Activated CD8-positive, alpha-beta memory T cell treated with anti-CD3 and anti-CD28 coated beads, Interleukin-2, amount 50 U/mL, for 4 hours (primary cell): ENCODE results near the gene QRFPR.
A peak's percentile ranks its signal among the peaks of the same experiment; 100 is the strongest.
"Not testable (repeated sequence)": the region's sequence is repeated elsewhere in the genome, so short reads cannot be mapped to it uniquely, and the experiment has no call there.

Source experiments
- DNase-seq: peaks from one replicate; pipeline ENCODE4 v3.0.0-alpha.2; 2020

Gene QRFPR

GRCh38 chr4:121339307-121339706 lies 41.5 kb downstream of the QRFPR start:
- DNase-seq, result no peak

DNA sequence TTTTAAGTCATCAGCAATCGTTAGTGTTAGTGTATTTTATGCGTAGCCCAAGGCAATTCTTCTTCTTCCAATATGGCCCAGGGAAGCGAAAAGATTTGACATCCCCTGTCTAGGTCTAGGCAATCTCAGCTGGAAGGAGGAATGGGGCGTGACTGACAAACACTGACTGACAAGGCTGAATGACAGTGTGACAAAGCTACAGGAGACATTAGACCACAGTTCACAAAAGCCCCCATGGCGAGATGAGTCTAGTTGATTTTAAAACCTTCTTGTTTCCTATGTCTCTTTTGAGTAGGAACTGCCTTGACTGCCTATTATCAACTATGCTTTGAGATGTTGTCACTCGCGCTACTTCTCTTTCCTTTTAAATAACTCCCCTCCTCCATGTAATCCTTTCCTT lies 42.3 kb downstream of the QRFPR start:
- DNase-seq, result no peak

- DNase-seq, result no peak
Measured at GRCh38 chr4:121336706-121337105, 44.1 kb downstream of the QRFPR start.

DNA sequence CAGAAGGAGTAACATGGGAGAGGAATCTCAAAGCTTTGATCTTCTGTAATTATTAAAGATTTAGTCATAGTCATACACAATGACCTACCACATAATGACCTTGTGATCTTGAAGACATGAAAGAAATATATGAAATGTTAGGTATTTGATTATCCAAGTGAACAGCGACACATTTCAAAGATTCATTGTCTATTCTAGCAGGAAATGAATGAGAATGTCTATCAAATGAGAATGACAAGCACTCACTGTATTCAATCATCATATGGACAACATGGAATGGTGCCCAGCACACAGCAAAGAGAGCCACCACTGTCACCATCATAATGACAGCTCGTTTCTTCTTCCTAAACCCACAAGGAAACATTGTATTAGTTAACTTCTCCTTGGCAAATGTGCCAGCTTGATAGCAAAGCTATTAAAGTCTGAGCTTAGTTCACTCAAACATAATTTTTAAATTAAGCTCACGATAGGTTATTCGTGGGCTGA lies 50.6 kb downstream of the QRFPR start:
- DNase-seq, result no peak

GRCh38 chr4:121326597-121326996 lies 54.2 kb downstream of the QRFPR start:
- no peak for DNase-seq

DNA sequence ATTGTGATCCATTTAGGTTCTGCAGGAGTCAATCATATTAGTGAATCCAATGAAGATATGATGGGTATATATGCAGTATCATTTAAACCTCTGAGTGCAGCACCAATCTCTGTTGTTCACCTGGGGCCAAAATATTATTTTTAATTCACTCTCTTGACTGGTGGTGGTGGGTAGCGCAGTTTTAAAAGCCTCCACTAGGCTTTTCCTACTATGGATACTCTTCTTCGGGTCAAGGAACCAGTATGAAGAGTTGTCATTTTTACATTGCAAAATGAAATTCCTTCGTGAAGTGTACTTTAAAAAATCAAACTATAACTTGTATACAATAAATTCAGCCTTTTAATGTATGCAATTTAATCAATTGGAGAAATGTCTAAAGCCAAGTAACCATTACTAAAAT lies 56.5 kb downstream of the QRFPR start:
- no peak for DNase-seq

DNA sequence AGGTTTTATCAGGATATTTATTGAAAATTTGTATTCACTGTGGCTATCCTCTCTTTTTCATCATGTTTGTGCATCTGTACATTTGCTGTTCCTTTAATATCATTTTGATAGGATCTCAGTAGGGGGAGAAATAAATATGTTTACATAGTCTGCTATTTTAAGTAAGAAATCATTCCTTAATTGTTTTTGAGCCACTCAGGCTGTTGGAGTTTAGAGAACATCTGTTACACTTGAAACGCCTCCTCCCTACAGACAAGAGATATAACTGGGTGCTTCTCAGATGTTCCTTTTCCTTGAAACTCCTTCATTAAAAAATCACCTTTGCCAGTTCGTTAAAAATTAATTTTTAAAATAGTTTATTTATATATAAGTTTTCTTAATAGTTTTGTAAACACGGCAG lies 59.4 kb downstream of the QRFPR start:
- no peak for DNase-seq

- no peak for DNase-seq
Measured at GRCh38 chr4:121316091-121316490, 64.7 kb downstream of the QRFPR start.

DNA sequence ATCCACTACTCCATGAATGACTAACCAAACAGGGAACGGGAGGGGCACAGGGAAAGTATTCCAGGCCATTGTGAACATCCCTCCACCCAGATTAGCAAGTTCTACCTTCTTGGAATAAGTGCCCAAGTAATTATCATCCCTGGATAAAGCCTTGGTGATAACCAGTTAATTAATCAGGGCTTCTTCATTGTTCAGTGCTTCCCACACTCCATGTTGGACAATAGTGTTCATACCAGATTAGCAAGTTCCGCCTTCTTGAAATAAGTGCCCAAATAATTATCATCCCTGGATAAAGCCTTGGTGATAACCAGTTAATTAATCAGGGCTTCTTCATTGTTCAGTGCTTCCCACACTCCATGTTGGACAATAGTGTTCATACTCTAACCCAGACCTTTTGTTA lies 67.4 kb downstream of the QRFPR start:
- not testable (repeated sequence) for DNase-seq

- DNase-seq, result no peak
Measured at GRCh38 chr4:121308828-121309227, 72.0 kb downstream of the QRFPR start.

DNA sequence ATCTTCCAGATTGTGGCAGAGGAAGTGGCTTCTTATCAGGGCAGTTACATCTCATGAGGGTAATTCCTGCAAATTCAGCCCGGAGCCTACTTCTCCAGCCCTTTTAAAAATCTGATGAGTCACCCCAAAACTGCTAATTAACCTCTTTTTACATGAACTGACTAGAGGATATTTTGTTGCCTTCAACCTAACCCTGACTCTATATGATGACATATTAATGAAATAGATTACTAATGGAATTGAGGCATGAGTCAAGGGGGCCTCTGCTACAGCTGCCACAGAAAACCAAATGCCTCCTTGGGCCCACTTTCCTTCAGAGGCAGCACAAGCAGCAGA lies 72.5 kb downstream of the QRFPR start:
- DNase-seq, result no peak

GRCh38 chr4:121307445-121308327 lies 73.1 kb downstream of the QRFPR start:
- peak; percentile 35 for DNase-seq

- DNase-seq, result no peak
Measured at GRCh38 chr4:121306931-121307330, 73.9 kb downstream of the QRFPR start.

DNA sequence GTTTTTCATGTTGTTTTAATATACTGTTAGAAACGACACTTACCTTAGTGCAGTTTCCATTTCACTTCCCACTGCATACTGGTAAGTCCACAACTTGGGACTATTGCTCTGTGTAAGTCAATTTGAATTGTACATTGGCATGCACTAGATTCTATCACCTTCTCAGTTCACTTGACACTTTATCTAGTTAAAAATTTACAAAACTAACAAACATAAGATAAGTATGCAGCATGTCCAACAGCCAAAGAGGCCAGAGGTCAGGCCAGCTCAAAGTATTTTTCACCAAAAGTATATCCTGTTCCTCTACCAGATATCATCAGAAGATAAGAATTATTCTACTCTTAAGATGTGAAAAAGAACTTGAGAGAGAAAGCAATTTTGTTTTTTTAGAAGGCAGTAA lies 75.9 kb downstream of the QRFPR start:
- DNase-seq, result no peak

- no peak for DNase-seq
Measured at GRCh38 chr4:121299367-121299766, 81.5 kb downstream of the QRFPR start.

GRCh38 chr4:121283319-121283718 lies 97.5 kb downstream of the QRFPR start:
- no peak for DNase-seq

DNA sequence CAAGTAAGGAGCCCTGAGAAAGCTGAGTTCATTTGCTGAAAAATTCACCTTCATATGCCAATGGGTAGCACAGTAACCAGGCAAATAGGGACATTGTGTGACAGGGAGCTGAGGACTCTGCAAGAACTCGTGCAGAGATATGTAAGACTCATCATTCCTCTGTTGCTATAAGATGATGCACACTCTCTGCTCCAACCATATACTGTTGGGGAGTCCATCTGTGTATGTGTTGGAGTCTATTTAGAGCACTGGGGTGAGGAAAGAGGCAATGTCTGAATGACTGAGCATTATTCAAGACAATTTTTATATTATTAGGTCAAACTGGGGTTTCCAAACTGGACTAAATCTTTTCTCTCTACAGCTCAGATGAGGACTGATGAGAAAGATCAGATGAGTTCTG lies 100.4 kb downstream of the QRFPR start:
- DNase-seq, result no peak

DNA sequence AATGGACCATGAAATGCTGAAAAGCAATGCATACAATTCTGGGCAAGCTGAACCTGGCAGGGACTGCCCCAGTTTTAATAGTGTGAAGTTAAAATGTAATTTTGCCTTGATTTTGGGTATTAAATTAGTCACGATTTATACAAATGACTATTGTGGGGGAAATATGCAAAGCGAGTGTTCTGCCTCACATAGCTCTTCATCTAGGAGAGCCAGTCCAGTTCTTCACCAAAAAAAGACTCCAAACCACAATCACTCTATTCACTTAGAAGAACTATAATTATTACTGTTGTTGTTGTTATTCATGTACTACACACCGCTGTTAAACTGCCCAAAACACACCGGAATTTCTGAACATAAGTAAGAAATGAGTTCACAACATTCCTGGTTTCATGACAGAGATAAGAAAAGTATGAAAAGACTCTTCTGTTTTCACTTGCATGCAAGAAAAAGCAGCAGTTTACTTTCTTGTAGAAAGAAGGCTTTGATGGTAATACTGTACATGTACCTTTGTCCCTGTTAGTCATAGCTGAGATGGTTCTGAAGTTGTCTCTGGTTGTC lies 101.9 kb downstream of the QRFPR start:
- DNase-seq, result no peak
